Nucleus accumbens (tissue), 56 donors: ENCODE results near the gene KRT16.
"Not testable (repeated sequence)": the region's sequence is repeated elsewhere in the genome, so short reads cannot be mapped to it uniquely, and the experiment has no call there.

ENCODE experiments used
- DNase-seq, 56 donors: peaks; one replicate each; lab custom pipeline; 2025; lab: John Stamatoyannopoulos, UW

KRT16 gene

DNA sequence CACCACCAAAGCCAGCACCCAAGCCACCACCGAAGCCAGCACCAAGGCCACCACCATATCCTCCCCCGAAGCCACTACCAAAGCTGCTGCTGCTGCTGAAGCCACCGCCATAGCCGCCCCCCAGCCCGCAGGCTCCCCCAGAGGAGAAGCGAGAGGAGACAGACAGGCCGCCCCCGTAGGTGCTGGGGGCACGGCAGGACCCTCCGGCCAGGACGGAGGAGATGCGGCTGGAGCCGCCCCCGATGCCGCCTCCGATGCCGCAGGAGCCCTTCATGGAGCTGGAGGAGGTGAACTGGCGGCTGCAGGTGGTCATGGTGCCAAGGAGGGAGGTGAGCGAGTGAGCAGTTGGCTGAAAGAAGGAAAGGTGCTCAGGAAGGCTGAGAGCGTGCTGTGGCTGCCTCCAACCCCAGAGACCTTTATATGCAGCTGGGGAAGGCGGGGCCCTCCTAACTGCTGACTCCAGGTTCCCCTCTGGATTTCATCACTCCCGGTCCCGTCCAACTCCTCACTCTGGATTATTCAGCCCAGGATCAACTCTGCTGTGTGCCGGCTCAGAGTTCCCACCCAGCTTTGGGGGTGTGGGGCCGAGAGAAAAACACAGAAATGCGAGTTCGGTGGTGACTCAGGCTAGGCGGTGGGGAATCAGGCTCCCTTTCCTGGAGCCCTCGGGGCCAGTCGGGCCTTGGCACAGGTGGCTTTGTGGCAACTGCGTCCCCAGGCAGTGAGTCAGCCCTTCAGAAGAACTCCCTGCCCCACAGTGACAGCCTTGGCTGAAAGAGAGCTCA, at the start of gene KRT16:
TSS of gene KRT16 (minus strand) at position 392 of the 785 bp plus-strand sequence. CDS start at position 313, 79 bp downstream.
- DNase-seq = not testable (repeated sequence)

DNA sequence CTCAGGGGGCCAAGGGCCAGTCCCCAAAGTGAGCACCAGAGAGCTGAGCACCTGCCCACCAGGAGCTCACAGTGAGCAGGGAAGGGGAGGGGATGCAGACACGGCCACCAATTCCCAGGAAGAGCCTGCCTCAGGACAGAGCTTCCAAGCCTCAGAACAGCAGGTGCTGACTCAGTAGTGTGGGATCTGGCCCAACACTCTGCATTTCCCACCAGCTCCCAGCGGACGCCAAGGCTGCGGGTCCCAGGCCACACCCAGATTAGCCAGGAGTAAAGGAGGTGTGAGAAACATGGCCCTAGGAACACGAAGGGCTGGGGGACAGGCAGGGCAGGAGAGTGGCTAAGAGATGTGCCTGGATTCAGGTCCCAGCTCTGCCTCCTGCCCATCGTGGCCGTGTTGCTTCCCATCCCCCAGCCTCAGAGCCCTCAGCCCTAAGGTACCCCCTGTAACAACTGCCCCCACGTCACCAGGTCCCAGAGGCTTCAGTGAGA, 47.7 kb upstream of the KRT16 start:
- no peak for DNase-seq

DNA sequence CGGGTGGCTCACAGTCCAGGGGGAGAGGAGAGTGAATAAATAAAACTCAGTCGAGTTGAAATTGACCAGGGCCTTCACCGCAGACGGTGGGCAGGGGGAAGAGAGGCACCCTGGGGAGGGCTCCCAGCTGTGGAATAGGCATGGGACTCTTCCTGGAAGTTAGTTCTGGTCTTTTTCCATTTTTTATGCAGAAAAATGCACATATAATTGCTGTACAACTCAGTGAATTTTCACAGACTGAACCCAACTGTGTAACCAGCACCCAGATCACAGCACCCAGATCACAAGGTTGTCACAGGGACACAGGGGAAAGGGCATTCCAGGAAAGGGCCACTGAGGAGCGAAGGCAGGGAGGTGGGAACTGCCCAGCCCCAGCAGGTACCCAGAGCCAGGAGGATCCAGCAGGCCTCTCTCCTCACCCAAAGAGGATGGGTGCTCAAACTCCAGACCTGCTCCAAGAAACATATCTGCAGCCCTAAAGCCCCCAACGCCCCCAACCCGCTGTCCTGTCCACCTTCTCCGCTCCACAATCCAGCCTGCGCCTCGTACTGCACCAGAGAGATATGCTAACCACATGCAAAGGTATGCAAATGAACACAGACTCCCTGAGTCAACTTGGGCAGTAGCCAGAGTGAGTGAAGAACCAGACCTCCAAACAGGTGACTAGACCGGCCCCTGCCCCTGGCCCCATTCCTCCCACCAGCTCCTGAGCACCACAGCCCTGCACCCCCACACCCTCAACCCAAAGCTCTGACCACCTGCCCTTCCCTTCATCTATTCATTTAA, 47.1 kb upstream of the KRT16 start:
- DNase-seq = no peak

DNA sequence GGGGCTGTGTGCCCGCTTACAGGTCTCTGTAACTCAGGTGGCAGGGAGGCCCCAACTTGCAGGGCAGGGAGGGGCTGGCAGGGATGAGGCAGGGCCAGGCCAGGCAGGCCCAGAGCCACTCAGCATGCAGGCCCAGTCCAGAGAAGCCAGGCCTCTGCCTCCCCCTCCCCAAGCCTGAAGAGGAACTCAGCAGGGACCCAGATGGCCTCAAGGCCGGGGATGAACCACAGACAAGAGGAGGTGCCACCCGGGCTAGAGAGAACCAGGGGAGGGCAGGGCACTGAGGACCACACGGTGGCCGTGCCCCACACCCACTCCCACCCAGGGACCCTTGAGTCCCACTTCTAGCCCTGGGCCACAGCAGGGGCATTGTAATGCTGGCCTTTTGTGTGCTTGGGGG, 46.3 kb upstream of the KRT16 start:
- DNase-seq = no peak

DNA sequence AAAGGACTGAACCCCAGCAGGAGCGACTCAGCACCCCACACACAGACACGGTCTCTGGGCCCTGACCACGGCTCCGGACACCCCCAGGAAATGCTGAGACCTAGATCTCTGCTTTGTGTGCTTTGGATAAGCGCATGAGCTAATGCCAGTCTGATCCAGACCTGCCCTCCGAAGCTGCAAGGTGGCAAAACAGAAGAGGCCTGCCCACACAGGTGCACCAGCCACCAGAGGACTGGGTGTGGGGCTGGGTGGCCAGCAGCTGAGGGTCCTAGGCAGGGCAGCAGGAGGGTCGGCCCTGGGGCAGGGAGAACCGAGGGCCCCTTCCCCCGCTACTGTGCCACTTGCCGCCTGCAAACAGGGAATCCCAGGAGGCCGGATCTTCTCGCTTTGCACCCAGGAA, 45.4 kb upstream of the KRT16 start:
- DNase-seq = no peak

DNA sequence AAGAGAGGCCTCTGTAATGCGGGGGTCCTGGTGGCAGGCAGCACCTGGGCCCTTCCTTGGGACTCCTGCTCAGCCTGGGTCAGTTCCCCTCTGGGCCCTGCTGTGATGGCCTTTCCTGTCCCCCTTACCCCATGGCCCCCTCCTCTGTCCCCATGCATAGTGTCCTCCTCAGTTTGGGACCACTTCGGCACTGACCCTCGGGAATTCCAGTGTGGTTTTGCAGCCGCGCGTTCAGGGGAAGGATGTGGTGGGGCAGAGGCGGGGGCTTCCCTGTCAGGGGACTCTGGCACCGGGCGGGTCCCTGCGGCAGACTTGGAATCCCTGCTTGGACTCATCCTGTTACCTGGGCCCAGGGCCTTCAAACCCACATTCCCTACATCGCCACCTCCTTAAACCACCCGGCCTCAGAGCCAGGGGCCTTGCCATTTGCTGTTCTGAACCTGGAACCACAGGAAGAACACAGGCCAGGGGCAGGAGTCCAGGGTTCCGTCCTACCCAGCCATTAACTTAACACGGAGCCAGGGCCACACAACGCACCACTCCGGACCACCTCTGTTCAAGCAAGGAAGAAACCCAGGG, 44.7 kb upstream of the KRT16 start:
- DNase-seq = no peak

DNA sequence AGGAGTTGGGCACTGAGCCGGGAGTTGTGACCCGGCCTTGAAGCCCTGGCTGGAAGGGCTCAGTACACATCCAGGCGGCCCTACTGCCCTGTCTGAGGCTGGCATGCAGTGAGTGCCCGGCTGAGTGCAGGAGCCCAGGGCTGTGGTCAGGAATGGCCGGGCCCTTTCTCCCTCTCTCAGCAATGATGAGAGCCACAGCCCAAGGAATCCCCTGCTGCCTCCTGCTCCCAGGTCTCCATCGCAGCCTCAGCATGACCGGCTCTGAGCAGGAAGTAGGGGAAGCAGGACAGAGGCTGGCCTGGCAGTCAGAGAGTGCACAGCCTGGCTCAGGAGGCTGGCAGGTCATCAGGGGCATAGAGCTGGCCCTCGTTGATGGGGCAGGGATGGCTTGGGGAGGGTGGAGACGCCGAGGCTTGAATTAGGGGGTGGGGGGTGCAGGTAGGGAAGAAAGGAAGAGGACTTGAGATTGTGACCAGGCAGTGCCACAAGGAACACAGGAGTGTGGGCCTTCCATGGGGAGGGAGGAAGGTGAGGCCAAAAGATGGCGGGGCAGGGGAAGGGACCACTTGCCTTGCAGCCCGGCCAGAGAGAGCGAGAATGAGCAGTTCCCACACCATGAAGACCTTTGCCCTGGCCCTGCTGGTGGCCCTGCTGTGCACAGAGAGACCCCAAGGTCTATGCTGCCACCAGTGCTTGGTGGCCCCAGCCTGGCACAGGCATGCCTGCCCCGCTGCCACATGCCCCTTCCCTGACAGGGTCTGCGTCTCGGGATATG, 43.9 kb upstream of the KRT16 start:
- DNase-seq = no peak

DNA sequence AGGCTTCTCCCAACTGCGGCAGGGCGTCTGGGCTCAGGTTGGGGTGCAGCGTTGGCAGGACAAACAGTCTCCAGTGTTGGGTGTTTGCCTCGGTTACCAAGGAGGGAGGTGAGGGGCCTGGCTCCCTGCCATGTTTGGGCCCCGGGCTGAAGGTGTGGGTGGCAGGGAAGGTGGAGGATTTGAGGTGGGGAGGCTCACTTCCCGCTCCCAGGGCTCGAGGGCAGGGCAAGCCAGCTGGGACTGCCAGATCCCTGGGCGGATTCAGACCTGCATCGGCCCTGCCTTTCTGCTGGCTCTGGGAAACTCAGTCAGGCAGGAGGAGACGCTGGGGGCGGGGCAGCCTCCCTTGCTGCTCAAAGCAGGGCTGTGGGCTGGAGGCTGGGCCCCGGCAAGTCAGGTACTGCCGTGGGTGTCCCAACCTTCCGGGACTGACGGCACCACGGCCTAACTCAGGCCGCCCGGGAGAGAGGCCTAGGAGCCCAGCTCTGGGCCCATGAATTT, 43.1 kb upstream of the KRT16 start:
- DNase-seq = no peak

DNA sequence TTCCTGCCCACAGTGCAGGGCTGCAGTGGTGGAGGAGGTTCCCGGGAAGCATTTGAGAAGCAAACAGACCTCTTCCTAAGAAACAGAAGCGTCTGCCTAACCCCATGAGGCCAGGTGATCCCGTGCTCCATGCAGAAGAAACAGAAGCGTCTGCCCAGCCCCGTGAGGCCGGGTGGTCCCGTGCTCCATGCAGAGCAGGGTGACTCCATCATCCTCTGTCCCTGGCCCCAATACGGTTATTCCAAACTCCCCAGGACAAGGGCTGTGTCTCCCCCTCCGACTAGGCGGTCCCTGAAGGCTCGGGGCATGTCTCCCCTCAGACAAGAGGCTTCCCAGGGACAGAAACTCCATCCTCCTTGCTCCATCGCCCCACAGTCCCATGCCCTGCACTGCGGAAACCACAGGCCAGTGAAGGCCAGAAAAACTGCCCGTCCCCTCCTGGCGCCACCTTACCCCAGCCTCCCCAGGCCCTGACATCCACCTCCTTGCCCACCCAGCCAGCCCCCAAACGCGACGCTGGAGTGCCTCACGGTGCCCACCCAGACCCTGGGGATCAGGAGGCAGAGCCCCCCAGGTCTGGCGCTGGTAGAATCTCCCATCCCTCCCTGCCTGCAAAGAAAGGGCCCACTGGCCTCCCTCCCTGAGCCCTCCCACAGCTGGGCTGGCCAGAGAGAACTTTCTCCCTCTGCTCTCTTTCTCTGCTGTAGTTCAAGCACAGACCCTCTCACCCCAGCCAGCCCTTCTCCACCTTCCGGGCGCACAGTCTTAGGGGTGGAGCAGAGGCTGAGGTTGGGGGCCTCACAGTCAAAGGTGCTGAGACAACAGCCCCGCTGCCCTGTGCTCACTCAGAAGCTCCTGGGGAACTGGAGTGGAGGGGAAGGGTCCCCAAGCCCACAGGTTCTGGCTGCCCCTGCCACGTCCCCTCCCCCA, 42.4 kb upstream of the KRT16 start:
- DNase-seq = no peak

DNA sequence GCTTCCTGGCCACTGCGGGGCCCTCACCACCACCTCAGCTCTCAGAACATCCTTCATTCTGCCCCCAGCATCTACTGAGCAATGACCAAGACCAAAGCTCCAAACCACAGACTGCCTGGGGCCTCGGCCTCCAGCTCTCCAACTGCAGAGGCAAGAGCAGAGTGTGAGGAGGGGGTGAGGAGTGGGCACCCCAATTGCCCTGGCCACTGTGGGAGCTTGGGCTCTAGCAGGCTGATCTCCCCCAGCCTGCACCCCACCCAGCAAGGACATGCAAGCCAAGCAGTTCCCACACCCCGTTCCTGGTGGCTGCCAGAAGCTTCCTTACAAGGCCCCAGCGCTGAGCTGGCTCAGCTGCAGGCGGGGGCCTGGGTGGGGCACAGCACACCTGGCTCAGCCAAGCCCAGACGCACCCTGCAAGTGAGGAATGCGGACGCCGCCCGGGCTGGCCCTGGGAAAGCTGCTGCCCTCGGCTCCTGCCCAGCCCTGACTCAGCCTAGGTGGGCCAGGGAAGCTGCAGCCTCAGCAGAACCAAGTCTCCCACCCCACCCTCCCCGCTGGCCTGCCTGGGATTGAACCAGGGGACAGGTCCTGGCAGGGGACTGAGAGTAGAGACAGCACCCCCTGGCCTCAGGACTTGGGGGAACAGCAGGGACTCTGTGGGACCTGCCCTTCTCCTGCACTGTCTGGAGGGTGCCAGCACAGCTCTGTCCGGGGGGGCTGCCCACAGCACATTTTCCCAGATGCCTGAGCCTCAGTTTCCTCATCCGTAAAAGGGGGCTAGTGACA, 41.5 kb upstream of the KRT16 start:
- no peak for DNase-seq

DNA sequence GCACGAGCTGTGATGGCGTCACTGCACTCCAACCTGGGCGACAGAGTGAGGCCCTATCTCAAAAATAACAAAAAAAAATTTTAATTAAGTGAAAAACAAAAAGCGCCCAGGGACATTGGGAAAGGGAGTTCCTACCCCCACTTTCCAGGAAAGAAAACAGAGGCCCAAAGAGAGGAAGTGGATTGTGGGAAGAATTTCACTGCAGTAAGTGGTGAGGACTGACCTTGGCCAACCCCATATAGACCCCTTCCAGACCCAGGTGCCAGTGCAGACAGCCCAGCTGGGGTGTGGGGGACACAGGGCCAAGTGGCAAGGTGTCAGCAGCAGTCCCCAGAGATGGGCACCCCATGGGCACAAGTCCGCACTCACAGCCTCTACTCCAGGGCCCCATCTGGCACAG, 40.9 kb upstream of the KRT16 start:
- no peak for DNase-seq

DNA sequence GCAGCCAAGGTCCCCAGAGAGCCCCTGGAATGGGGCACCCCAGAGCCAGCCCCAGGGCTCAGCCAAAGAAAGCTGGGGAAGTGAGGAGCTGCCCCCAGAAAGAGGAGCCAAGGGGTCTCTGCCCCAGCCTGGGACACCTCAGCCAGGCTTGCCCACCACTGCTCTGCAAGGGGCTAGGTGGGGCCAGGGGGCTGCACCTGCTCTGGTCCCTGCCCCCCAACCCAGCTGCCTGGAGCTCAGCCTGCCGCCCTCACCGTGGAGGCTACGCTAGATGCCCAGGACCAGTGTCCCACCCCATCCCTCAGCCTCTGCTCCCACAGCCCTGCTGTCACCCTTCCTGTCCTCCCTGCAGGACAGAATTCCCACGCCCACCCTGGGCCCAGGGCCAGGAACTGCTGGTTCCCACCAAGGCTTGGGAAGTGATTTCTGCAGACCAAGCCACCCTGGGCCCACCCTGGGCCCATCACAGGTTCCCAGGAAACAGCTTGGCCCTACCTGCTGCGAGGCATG, 39.9 kb upstream of the KRT16 start:
- no peak for DNase-seq

DNA sequence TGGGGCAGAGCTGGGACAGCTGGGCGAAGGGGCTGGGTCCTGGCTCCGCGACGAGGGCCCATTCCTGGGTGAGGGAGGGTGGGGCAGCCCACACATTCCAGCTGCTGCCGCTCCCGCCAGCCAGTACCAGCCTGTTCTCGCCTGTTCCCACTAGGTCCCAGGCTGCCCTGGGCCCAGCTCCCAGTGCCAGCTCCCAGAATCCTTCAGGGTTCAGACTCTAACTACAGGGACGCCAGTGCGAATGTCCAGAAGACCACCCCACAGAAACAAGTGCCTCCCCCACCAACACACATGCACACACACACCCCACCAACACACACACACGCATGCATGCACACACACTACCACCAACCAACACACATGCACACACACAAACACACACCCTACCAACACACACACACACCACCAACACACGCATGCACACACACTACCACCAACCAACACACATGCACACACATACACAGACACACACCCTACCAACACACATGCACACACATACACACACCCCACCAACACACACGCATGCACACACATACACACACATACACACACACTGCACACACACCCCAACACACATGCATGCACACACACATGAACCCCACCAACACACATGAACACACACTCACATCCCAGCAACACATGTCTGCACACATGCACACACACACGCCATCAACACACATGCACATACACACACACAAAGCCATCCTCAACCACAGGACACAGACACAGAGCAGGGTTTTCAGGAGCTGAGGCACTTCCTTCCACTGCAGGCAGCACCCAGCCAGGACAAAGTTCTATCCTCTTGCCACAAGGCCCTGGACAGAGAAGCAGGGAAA, 39.3 kb upstream of the KRT16 start:
- peak in 21 of 56 donors; percentile 1 to 62 (median 31) for DNase-seq

DNA sequence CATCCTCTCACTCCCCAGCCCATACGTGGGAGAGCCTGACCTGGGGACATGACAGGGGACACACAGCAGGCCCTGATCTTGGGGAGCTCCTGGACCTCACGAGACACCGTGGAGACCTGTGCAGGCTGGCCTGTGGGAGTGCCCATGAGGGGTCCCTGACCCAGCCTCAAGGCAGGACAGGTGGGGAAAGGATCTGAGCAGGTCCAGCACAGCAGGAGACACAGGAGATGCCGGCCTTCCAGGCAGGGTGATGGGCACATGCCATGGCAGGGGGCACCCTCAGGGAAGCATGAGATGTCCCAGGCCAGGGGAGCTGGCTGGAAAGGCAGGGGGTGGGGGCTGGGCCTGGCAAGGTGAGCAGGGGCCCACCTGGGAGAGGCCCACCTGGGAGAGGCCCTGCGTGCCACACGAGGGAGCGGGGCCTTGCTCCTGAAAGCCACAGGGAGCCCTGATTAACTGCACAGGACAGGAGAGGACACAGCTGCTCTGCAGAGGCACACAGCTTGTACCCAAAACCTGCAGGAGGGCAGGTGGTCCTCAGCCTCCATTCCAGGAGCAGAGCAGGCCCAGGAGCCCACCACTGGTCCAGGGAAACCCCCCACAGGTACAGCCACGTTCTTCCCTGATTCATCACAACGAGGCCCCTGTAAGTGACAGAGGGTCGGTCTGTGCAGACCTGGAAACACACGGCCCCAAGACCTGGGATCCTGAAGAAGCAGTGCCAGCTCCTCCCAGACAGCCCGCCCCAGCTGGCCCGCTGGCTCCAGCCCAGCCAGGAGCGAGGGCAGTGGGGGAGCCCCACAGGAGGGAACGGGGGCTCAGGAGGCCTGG, 38.4 kb upstream of the KRT16 start:
- no peak for DNase-seq

DNA sequence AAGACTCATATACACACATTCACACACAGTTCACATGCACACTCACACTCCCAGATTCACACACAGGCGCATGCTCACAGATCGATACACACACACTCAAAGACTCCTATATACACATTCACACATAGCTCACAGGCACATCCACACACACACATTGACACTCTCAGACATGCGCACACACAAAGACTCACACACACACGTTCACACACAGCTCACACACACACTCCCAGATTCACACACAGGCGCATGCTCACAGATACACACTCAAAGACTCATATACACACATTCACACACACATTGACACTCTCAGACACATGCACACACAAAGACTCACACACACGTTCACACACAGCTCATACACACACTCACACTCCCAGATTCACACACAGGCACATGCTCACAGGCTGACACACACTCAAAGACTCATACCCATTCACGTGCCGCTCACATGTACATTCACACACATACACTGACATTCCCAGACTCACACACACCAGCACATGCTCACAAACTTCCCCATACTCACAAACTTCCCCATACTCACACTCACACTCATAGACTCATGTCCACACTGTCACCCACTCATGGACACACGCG, 37.5 kb upstream of the KRT16 start:
- DNase-seq = no peak
